ENCODE data around the gene AUP1. TPM values are rescaled to one million over a fixed set of nuclear protein-coding genes. Genes with fewer than 3 reads are reported as not detected.

AUP1 gene
- total RNA-seq, 2 donors from 2014 or later = 128 to 136 TPM

DNA sequence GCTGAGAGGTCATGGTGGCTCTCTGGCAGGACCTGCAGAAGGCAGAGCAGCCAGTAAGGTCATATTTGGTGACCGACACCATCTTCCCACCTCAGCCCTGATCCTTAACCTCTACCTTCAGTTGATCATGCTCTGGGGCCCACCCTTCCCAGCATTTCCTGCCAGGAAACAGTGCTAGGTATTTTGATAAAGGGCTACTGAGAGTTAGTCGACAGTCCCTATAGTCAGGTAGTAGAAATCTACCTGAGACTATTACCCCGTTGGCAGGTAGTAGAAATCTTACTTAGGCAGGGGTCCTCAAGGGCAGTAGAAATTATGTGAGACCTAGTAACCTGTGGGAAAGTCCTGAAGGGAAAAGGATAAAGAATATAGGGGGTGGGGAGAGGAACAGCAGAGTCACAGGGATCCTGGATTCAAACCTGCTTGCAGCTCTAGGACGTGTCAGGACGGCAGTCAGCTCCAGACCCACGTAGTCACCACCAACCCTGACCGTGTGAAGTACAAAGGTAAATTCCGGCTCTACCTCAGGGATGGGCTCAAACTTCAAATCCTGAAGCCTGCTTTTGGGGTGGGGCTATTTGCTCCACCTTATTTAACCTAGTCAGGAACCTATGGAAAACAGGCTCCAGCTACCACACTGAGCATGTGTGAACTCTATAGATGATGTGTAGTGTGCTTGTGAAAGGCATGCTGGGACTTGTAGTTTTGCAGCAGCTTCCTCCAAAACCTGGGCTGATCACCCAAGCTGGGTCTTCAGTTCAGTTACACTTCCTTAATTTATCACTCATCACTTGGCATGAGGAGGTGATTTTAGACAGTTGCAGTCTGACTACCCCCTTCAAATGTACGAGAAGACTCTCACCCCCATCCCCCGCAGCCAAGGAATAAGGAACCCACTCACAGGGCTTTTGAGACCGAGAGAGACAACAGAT, 3.5 kb downstream of the AUP1 start, which contains the start of gene DQX1:
Gene DQX1, minus strand, starts transcription at position 515 of the 932 bp plus-strand sequence. Its CDS starts 502 bp downstream, at position 13.
- no peak for DNase-seq
- Mint-ChIP-seq H3K27me3 (ENCODE audit: low read depth) (no peaks in the 10 kb centered on the region), H3K27ac (no peak within 1 kb of the TSS), H3K36me3 (ENCODE audit: insufficient read depth in 2 of 2) (peaks cover 17 to 19% of the 10 kb centered on the region in 2 donors), H3K4me3 (peak within 1 kb of the TSS; percentile 36 to 53), H3K4me1 (ENCODE audit: low read depth) (peaks cover 23% of the 10 kb centered on the region), H3K9me3 (peaks cover 0 to 3% of the 10 kb centered on the region in 2 donors)
- no peak for ATAC-seq (replicated peaks in 1 of 2)

DNA sequence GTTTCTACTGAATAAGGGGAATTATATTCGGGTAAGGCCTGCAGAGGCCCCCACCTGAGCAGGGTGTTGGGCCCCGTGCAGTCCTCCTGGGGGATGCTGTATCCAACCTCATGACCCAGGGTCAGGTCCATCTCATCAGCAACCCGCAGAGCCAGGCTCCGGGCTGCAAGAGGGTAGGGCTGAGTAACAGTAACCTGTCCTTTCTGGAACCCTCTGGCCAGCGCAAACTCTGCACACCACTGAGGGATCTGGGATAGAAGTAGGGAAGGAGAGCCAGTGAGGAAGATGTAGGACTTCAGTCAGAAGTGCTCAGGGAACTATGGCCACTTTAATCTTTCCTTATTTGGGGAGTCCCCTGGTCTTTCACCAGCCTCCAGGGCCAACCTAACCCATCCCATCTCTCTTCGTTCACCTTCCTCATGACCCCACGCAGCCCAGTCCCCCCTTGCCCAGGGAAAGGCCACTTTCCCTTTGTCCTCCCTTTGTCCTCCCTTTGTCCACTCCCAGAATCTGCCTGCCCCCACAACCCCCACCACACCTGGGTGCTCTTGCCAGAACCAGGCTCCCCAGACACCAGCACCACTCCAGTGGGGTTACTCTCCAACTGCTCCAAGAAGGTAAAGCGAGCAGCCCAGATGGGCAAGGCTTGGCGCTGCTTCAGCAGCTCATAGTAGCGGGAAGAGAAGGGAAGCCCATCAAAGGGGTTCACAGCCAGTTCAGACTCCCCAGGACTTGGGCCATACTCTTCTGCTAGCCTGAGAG, 4.4 kb downstream of the AUP1 start:
- H3K27ac Mint-ChIP-seq = no peak overlapping the region
- DNase-seq (no peak), ATAC-seq (replicated peaks in 1 of 2) (no peak)
- peaks cover 18% of the 10 kb centered on the region for H3K4me1 Mint-ChIP-seq (ENCODE audit: low read depth)
- H3K4me3 Mint-ChIP-seq = no peak overlapping the region
- peaks cover 16 to 17% of the 10 kb centered on the region in 2 donors for H3K36me3 Mint-ChIP-seq (ENCODE audit: insufficient read depth in 2 of 2)
- peaks cover 0 to 3% of the 10 kb centered on the region in 2 donors for H3K9me3 Mint-ChIP-seq
- peaks cover 4% of the 10 kb centered on the region for H3K27me3 Mint-ChIP-seq (ENCODE audit: low read depth)

DNA sequence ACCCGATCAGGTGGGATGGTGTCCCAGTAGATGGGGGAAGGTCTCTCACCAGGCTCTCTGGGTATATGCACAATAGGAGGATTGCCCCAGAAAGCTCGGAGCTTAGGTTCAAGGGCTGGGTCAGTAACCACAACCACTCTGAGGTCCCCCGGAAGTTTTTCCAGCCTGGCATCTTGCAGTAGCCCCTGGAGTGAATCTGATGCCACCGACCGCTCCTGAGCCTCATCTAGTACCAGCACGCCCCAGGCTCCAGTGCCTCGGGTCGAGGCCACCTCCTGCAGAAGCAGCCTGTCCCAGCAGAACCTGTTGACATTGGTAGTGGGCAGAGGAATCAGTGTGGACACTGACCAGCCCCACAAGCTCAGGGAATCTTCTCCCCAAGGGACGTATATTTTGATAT, 5.5 kb downstream of the AUP1 start:
- H3K9me3 Mint-ChIP-seq = peaks cover 0 to 3% of the 10 kb centered on the region in 2 donors
- H3K36me3 Mint-ChIP-seq (ENCODE audit: insufficient read depth in 2 of 2) = peaks cover 16% of the 10 kb centered on the region in 2 donors
- peaks cover 14% of the 10 kb centered on the region for H3K27me3 Mint-ChIP-seq (ENCODE audit: low read depth)
- no peak for DNase-seq
- no peak for ATAC-seq (replicated peaks in 1 of 2)
- no peak overlapping the region for H3K27ac Mint-ChIP-seq
- no peak overlapping the region for H3K4me3 Mint-ChIP-seq
- H3K4me1 Mint-ChIP-seq (ENCODE audit: low read depth) = peaks cover 18% of the 10 kb centered on the region

DNA sequence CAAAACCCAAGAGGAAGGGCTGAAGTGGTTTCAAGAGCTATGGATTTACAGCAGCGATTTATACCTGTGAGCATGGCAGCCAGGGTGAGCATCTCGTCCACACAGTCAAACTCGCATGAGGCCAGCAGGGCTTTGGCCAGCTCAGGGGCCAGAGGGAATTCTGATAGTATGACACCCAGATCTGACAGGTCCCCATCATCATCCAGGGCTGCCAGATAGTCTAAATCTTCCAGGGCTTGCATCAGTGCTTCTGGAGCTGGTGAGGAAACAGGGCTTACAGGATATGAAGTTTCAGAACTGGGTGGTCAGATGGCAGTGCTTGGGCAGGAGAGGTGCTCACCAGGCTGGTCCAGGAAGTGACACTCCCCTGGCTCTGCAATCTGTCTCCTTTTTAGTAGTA, 7.0 kb downstream of the AUP1 start:
- Mint-ChIP-seq H3K27ac (no peak overlapping the region), H3K4me1 (ENCODE audit: low read depth) (peaks cover 4% of the 10 kb centered on the region), H3K36me3 (ENCODE audit: insufficient read depth in 2 of 2) (peaks cover 8 to 12% of the 10 kb centered on the region in 2 donors), H3K9me3 (peaks cover 0 to 3% of the 10 kb centered on the region in 2 donors), H3K4me3 (no peak overlapping the region), H3K27me3 (ENCODE audit: low read depth) (peaks cover 29% of the 10 kb centered on the region)
- ATAC-seq (replicated peaks in 1 of 2) (no peak), DNase-seq (no peak)

DNA sequence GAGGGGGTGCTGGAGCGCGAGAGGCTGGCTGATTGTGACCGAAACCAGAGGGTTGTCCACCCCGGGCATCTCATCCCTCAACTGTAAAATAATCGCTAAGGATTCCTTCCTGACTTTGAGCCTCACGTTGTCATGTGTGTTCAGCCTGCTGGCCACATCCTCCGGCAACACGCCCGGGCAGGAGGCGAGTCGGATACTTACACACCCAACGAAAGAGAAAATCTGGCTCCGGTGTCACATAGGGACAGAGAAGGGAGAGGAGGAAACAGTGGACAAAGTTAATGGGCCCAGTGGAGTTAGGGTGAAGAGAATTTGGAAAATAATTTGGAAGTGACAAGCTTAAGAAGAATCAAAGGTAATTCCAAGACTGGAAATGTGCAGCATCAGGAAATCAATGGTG, 12.9 kb downstream of the AUP1 start:
- H3K27me3 Mint-ChIP-seq (ENCODE audit: low read depth) = peaks cover 75% of the 10 kb centered on the region
- peaks cover 15% of the 10 kb centered on the region for H3K4me1 Mint-ChIP-seq (ENCODE audit: low read depth)
- DNase-seq (no peak), ATAC-seq (replicated peaks in 1 of 2) (no peak)
- no peak overlapping the region for H3K27ac Mint-ChIP-seq
- peaks cover 3 to 7% of the 10 kb centered on the region in 2 donors for H3K36me3 Mint-ChIP-seq (ENCODE audit: insufficient read depth in 2 of 2)
- no peaks in the 10 kb centered on the region for H3K9me3 Mint-ChIP-seq
- peak overlapping the region; percentile 84 to 86 for H3K4me3 Mint-ChIP-seq

DNA sequence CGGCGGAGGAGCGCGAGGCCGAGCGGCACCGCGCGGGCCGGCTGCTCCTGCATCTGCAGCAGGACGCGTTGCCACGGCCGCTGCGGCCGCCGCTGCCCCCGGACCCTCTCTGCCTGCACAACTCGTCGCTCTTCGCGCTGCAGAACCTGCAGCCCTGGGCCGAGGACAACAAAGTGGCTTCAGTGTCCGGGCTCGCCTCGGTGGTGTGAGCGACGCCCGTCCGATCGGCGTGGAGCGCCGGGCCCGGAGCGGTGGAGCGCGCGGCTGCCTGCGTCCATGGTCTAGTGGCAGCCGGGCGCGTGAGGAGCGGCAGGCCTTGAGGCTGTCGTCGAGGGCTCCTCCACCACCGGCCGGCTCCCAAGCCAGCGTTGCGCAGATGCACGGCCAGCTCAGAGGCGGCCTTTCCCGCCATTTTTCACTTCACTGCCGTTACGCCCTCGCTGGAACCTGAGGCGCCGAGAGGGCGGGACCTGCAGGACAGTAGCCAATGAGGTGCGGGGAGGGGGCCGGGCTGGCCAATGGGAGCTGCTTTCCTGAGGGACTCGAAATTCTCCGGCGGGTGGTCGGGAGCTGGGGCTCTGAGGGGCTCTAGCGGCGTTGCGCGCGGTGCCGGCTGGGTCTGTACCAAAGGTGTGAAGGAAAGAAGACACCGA, 13.4 kb downstream of the AUP1 start:
- peaks cover 81% of the 10 kb centered on the region for H3K27me3 Mint-ChIP-seq (ENCODE audit: low read depth)
- peaks cover 21% of the 10 kb centered on the region for H3K4me1 Mint-ChIP-seq (ENCODE audit: low read depth)
- no peak overlapping the region for H3K27ac Mint-ChIP-seq
- DNase-seq (peak; percentile 81 to 85), ATAC-seq (replicated peaks in 1 of 2) (peak; percentile 77 to 82)
- H3K9me3 Mint-ChIP-seq = no peaks in the 10 kb centered on the region
- H3K36me3 Mint-ChIP-seq (ENCODE audit: insufficient read depth in 2 of 2) = peaks cover 3 to 7% of the 10 kb centered on the region in 2 donors
- peak overlapping the region; percentile 84 to 86 for H3K4me3 Mint-ChIP-seq

DNA sequence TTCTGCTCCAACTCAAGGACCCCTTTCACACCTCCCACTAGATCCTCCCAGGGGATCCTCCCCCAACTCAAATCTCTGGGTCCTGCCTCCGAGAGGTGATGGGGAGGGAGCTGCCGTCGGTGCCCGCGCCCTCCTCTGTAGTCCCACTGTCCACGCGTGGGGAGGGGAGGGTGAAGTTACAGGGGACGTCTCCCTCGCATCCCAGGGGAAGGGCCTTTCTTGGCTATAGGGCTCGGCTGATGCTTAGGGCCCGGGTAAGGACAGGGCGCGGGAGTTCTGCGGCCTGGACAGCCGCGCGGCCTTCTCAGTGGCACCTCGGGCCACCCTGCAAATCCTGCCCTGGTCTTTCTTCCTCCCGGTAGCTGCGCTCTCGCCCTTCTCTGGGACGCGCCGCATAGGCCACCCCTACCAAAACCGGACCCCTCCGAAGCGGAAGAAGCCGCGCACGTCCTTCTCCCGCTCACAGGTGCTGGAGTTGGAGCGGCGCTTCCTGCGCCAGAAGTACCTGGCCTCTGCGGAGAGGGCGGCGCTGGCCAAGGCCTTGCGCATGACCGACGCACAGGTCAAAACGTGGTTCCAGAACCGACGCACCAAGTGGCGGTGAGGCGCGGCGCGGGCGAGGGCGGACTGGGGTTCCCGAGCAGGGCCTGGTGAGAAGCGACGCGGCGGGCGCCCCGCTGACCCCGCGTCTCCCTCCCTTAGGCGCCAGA, 14.1 kb downstream of the AUP1 start:
- Mint-ChIP-seq H3K27ac (no peak overlapping the region), H3K9me3 (no peaks in the 10 kb centered on the region), H3K36me3 (ENCODE audit: insufficient read depth in 2 of 2) (peaks cover 3 to 7% of the 10 kb centered on the region in 2 donors), H3K27me3 (ENCODE audit: low read depth) (peaks cover 80% of the 10 kb centered on the region), H3K4me3 (peak overlapping the region; percentile 71 to 86), H3K4me1 (ENCODE audit: low read depth) (peaks cover 22% of the 10 kb centered on the region)
- ATAC-seq (replicated peaks in 1 of 2) = peak; percentile 2 to 10
- DNase-seq = no peak

DNA sequence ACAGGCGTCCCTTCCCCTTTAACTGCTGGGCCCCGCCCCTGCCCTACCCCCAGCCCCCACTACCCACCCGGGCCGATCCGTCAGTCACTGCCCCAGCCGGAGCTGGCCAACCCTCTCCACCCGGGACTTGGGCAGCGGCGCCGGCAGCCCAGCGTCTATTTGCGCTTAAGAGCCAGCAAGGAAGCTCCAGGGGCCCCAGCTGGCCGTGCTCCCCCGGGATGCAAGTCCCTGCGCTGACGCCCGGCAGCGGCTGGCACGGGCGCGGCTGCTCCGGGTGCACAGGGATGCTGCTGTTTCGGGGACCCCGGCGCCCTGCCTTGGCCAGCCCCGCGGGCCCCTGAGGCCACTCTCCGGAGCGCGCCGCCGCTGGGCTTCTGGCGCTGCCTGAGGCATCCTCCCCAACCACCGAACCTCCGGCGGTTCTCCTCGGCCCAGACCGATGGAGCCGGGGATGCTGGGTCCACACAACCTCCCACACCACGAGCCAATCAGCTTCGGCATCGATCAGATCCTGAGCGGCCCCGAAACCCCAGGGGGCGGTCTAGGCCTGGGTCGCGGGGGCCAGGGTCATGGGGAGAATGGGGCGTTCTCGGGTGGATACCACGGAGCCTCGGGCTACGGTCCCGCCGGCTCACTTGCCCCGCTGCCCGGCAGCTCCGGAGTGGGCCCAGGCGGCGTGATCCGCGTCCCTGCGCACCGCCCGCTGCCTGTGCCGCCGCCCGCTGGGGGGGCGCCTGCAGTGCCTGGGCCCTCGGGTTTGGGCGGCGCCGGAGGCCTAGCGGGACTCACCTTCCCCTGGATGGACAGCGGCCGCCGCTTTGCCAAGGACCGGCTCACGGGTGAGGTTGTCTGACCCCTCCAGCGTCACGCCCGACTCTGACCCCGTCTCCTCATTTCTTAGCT, 14.9 kb downstream of the AUP1 start, which contains the start of gene TLX2:
Gene TLX2, plus strand, starts transcription at position 83 of the 903 bp plus-strand sequence. Its CDS starts 357 bp downstream, at position 440.
- DNase-seq = peak in 1 of 2 donors; percentile 29
- peaks cover 26% of the 10 kb centered on the region for H3K4me1 Mint-ChIP-seq (ENCODE audit: low read depth)
- peaks cover 3 to 7% of the 10 kb centered on the region in 2 donors for H3K36me3 Mint-ChIP-seq (ENCODE audit: insufficient read depth in 2 of 2)
- peak within 1 kb of the TSS; percentile 71 to 86 for H3K4me3 Mint-ChIP-seq
- peak; percentile 22 to 27 for ATAC-seq (replicated peaks in 1 of 2)
- no peak within 1 kb of the TSS for H3K27ac Mint-ChIP-seq
- peaks cover 76% of the 10 kb centered on the region for H3K27me3 Mint-ChIP-seq (ENCODE audit: low read depth)
- no peaks in the 10 kb centered on the region for H3K9me3 Mint-ChIP-seq

DNA sequence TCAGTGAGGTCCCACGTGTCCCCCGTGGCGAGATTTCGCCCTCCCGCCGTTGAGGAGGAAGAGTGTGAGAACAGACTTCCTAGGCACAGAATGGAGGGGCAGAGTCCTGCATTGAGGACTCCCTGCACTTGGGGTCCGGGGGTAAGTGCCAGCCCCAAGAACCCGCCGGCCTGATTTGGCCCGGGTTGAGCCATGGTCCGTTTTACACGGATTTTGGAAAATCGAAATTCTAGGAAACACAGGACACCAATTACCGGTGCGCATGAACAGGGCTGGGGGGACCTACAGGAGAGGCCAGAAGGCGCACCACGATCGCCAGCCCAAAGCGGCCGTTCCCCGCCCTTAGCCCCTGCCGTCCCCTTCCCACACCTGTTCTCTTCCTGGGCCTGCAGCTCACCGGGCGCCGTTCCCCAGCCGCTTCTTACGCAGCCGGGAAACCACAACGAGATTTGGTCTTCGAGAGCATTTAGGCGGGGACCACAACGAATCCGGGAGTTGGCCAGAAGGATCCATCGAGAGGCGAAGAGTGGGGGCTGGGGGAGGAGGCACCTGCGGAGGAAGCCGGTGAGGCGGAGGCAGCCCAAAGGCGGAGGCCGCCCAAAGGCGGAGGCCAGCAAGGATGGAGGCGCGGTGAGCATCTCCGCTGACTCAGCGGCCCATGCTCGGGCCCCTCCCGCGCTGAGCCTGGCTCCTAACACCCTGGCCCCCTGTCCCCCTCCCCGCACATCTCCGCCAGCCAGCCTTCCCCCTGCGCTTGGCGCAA, 15.7 kb downstream of the AUP1 start:
- Mint-ChIP-seq H3K9me3 (no peaks in the 10 kb centered on the region), H3K36me3 (ENCODE audit: insufficient read depth in 2 of 2) (peaks cover 3 to 7% of the 10 kb centered on the region in 2 donors), H3K27ac (no peak overlapping the region), H3K27me3 (ENCODE audit: low read depth) (peaks cover 71% of the 10 kb centered on the region), H3K4me1 (ENCODE audit: low read depth) (peaks cover 30% of the 10 kb centered on the region), H3K4me3 (peak overlapping the region; percentile 59 to 71)
- DNase-seq (peak; percentile 54 to 56), ATAC-seq (replicated peaks in 1 of 2) (peak; percentile 49 to 52)

DNA sequence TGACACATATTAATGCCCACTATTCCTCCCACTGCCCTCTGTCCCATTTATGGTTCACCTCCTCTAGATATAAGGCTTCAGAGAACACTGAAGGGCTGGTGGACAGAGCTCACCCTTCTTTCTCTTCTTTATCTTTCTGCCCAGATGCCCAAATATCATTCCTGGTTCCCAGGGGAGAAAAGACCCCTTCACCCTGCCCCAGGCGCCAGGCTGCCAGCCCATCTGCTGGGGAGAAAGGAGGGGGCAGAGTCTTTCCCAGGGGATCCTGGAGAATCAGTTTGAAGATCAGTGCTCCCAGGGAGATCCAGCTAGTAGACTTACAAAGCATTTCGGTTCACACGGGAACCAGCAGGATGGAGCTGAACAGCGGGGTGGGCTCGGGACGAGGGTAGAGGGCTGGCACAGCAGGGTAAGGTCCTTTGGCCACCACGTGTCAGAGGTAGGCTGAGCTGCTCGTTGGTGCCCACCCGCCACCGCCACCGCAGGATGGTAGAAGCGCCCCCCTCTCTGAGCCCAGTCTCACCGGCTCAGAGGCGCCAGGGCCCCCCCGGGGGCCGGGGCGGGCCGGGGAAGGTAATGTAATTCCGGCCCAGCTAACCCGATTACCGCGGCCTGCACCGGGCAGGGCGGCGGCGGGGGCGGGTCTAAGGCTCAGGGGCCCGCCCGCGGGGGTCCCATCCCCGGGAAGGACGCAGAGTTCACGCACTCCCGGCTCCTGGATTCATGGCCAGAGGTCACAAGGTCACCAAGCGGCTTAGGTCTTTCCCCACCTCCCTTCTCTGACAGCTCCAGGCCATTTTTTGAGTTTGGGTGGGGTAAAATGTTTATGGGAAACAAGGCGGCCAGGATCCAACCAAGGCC, 16.5 kb downstream of the AUP1 start:
- Mint-ChIP-seq H3K36me3 (ENCODE audit: insufficient read depth in 2 of 2) (peaks cover 3 to 7% of the 10 kb centered on the region in 2 donors), H3K27ac (no peak overlapping the region), H3K27me3 (ENCODE audit: low read depth) (peaks cover 63% of the 10 kb centered on the region), H3K9me3 (no peaks in the 10 kb centered on the region), H3K4me3 (peak overlapping the region; percentile 59 to 71), H3K4me1 (ENCODE audit: low read depth) (peaks cover 38% of the 10 kb centered on the region)
- no peak for ATAC-seq (replicated peaks in 1 of 2)
- no peak for DNase-seq

All from activated T-cell treated with anti-CD3 and anti-CD28 coated beads, Interleukin-2, amount 50 U/mL, for 72 hours (primary cell).